CD4-positive, alpha-beta T cell treated with Interleukin-6 at 100 ng/mL for 8 hours (primary cell): Measurements from ENCODE around the gene BLOC1S2.
"Not testable (repeated sequence)": the region's sequence is repeated elsewhere in the genome, so short reads cannot be mapped to it uniquely, and the experiment has no call there.

Source experiments
- DNase-seq: peaks from one replicate; pipeline ENCODE4 v3.0.0-alpha.2; 2020; ENCODE audit warnings: mixed read lengths, low spot score

BLOC1S2 gene

GRCh38 chr10:100286051-100287033 lies at the start of gene BLOC1S2:
Gene BLOC1S2, minus strand, starts transcription at chr10:100286680. Its CDS starts 21 bp downstream, at chr10:100286659.
- peak; percentile 81 for DNase-seq

- DNase-seq = no peak
These were observed 48.3 kb upstream of the BLOC1S2 start for GRCh38 chr10:100334762-100335161.

- no peak for DNase-seq
These were observed 47.4 kb upstream of the BLOC1S2 start for GRCh38 chr10:100333661-100334440.

- no peak for DNase-seq
These were observed 46.6 kb upstream of the BLOC1S2 start for GRCh38 chr10:100333106-100333505.

GRCh38 chr10:100330079-100330478 lies 43.6 kb upstream of the BLOC1S2 start, which contains the start of gene PKD2L1:
Gene PKD2L1, minus strand, starts transcription at chr10:100330228. Its CDS starts 125 bp downstream, at chr10:100330103.
- no peak for DNase-seq

GRCh38 chr10:100328198-100328597 lies 41.7 kb upstream of the BLOC1S2 start:
- no peak for DNase-seq

- DNase-seq = no peak
These were observed 41.2 kb upstream of the BLOC1S2 start for GRCh38 chr10:100327718-100328009.

- DNase-seq = no peak
These were observed 40.7 kb upstream of the BLOC1S2 start for GRCh38 chr10:100327007-100327717.

GRCh38 chr10:100325158-100325557 lies 38.7 kb upstream of the BLOC1S2 start:
- no peak for DNase-seq

GRCh38 chr10:100319707-100320402 lies 33.4 kb upstream of the BLOC1S2 start:
- no peak for DNase-seq

- DNase-seq = no peak
These were observed 31.7 kb upstream of the BLOC1S2 start for GRCh38 chr10:100318207-100318606.

- DNase-seq = no peak
These were observed 29.1 kb upstream of the BLOC1S2 start for GRCh38 chr10:100315615-100316014.

- no peak for DNase-seq
These were observed 24.8 kb upstream of the BLOC1S2 start for GRCh38 chr10:100311298-100311697.

GRCh38 chr10:100307684-100308083 lies 21.2 kb upstream of the BLOC1S2 start:
- DNase-seq = no peak

GRCh38 chr10:100306861-100307260 lies 20.4 kb upstream of the BLOC1S2 start:
- DNase-seq = no peak

GRCh38 chr10:100304414-100304813 lies 17.9 kb upstream of the BLOC1S2 start:
- DNase-seq = no peak

GRCh38 chr10:100303724-100304319 lies 17.3 kb upstream of the BLOC1S2 start:
- no peak for DNase-seq

- DNase-seq = not testable (repeated sequence)
These were observed 14.6 kb upstream of the BLOC1S2 start for GRCh38 chr10:100301123-100301522.

GRCh38 chr10:100297242-100297641 lies 10.8 kb upstream of the BLOC1S2 start:
- DNase-seq = no peak

- DNase-seq = no peak
These were observed 6.6 kb upstream of the BLOC1S2 start for GRCh38 chr10:100293066-100293465.

GRCh38 chr10:100292300-100292699 lies 5.8 kb upstream of the BLOC1S2 start:
- not testable (repeated sequence) for DNase-seq
